Measurements from ENCODE around the gene PPP1R12C. TPM values are rescaled to one million over a fixed set of nuclear protein-coding genes. Genes with fewer than 3 reads are reported as not detected.

PPP1R12C gene
- total RNA-seq, 1 experiment from 2014 or later, result 92.3 TPM

- peaks cover 26% of the 10 kb centered on the region for H3K4me1 Mint-ChIP-seq
- TF ChIP-seq ZNF671 (CRISPR knock-in tag; IDR thresholded peaks at IDR 0.05) (no peak), TEAD1 (CRISPR knock-in tag; IDR thresholded peaks at IDR 0.05) (no peak), ZNF425 (CRISPR knock-in tag; conservative IDR thresholded peaks at IDR 0.05) (no peak), CDX4 (CRISPR knock-in tag; IDR thresholded peaks at IDR 0.05; ENCODE audit: borderline replicate concordance) (no peak), NFATC4 (CRISPR knock-in tag; IDR thresholded peaks at IDR 0.05) (no peak), OVOL2 (CRISPR knock-in tag; IDR thresholded peaks at IDR 0.05; ENCODE audit: borderline replicate concordance) (no peak), PRDM15 (CRISPR knock-in tag; IDR thresholded peaks at IDR 0.05) (no peak), MAX (CRISPR knock-in tag; IDR thresholded peaks at IDR 0.05) (no peak)
- POLR2A ChIA-PET, result no interaction called here
- CTCF ChIA-PET, result interaction anchor here (1.1 to 1.2 kb wide), 2 partner anchors 9 to 18 kb away, joined by 3 to 5 read pairs; no protein-coding TSS in a partner anchor
- H3K4me3 Mint-ChIP-seq, result no peak overlapping the region
- ATAC-seq, result no peak
- DNase-seq (ENCODE audit: low spot score), result no peak
- H3K36me3 Mint-ChIP-seq, result peaks cover 9% of the 10 kb centered on the region
- H3K27me3 Mint-ChIP-seq (ENCODE audit: low read depth), result no peaks in the 10 kb centered on the region
- H3K27ac Mint-ChIP-seq, result no peak overlapping the region
- H3K9me3 Mint-ChIP-seq, result no peaks in the 10 kb centered on the region
Observed at GRCh38 chr19:55112246-55112776, 5.1 kb downstream of the PPP1R12C start.

- H3K27ac Mint-ChIP-seq, result no peak overlapping the region
- TF ChIP-seq RELA (CRISPR knock-in tag; IDR thresholded peaks at IDR 0.05; ENCODE audit: borderline replicate concordance) (no peak), ARID4B (CRISPR knock-in tag; IDR thresholded peaks at IDR 0.05; ENCODE audit: borderline replicate concordance) (no peak)
- POLR2A ChIA-PET, result no interaction called here
Observed at GRCh38 chr19:55111238-55111831, 6.1 kb downstream of the PPP1R12C start.

More at GRCh38 chr19:55111238-55111831, 6.1 kb downstream of the PPP1R12C start:
- H3K9me3 Mint-ChIP-seq, result no peaks in the 10 kb centered on the region
- H3K4me1 Mint-ChIP-seq, result peaks cover 21% of the 10 kb centered on the region
- DNase-seq (ENCODE audit: low spot score) (no peak), ATAC-seq (no peak)
- peaks cover 12% of the 10 kb centered on the region for H3K36me3 Mint-ChIP-seq
- CTCF ChIA-PET, result interaction anchor here (1.2 kb wide), 1 partner anchor 10 kb away, joined by 3 read pairs; no protein-coding TSS in a partner anchor
- no peaks in the 10 kb centered on the region for H3K27me3 Mint-ChIP-seq (ENCODE audit: low read depth)
- H3K4me3 Mint-ChIP-seq, result no peak overlapping the region

Measured in WTC11 (cell line).